ENCODE results near the gene ZNF296.

GRCh38 chr19:45030825-45031224, 45.5 kb downstream of the ZNF296 start:
- TF ChIP-seq POLR2A (IDR thresholded peaks at IDR 0.05) (no peak), CTCF (IDR thresholded peaks at IDR 0.05) (no peak)

All from breast epithelium (tissue), 3 donors.